HG03175 (cell line): ENCODE measurements around the gene MAZ.

ENCODE experiments used
- ATAC-seq: cut with Tn5 transposase; IDR thresholded peaks from one replicate; pipeline ENCODE4 v1.9.1; 2021; ENCODE audit warnings: mild to moderate bottlenecking, moderate library complexity; ENCODE audit not compliant: unreplicated experiment

Gene MAZ

GRCh38 chr16:29809031-29809747 lies 2.9 kb downstream of the MAZ start:
- no peak for ATAC-seq

- ATAC-seq = no peak
Measured at GRCh38 chr16:29809850-29810698, 3.7 kb downstream of the MAZ start.

GRCh38 chr16:29810699-29811169 lies 4.4 kb downstream of the MAZ start:
- ATAC-seq = no peak

GRCh38 chr16:29811170-29811895 lies 5.0 kb downstream of the MAZ start:
- ATAC-seq = peak; percentile 32

- ATAC-seq = no peak
Measured at GRCh38 chr16:29811896-29812665, 5.8 kb downstream of the MAZ start, which contains the start of gene PRRT2. TSS of gene PRRT2 (plus strand) at chr16:29812193. CDS start at chr16:29813055, 862 bp downstream.

GRCh38 chr16:29812754-29813643 lies 6.7 kb downstream of the MAZ start:
- ATAC-seq = no peak

- no peak for ATAC-seq
Measured at GRCh38 chr16:29813644-29814562, 7.6 kb downstream of the MAZ start.

GRCh38 chr16:29814592-29814991 lies 8.3 kb downstream of the MAZ start:
- ATAC-seq = no peak

GRCh38 chr16:29815032-29815721 lies 8.8 kb downstream of the MAZ start:
- no peak for ATAC-seq

- ATAC-seq = peak; percentile 64
Measured at GRCh38 chr16:29815793-29816693, 9.7 kb downstream of the MAZ start, which contains the start of gene PAGR1. TSS of gene PAGR1 (plus strand) at chr16:29816152. CDS start at chr16:29816526, 374 bp downstream.

- ATAC-seq = no peak
Measured at GRCh38 chr16:29816694-29817441, 10.5 kb downstream of the MAZ start.

GRCh38 chr16:29818082-29818481 lies 11.8 kb downstream of the MAZ start:
- no peak for ATAC-seq

GRCh38 chr16:29819506-29819905 lies 13.2 kb downstream of the MAZ start:
- no peak for ATAC-seq

- no peak for ATAC-seq
Measured at GRCh38 chr16:29820271-29820701, 14.0 kb downstream of the MAZ start, which contains the start of gene MVP. TSS of gene MVP (plus strand) at chr16:29820462. CDS start at chr16:29830550, 10,088 bp downstream.

GRCh38 chr16:29820730-29821642 lies 14.7 kb downstream of the MAZ start:
- ATAC-seq = peak; percentile 51
